Osteocyte (in vitro differentiated cells): Measurements from ENCODE around the gene SOX30. TPM values are rescaled to one million over a fixed set of nuclear protein-coding genes. Genes with fewer than 3 reads are reported as not detected.
A peak's percentile ranks its signal among the peaks of the same experiment; 100 is the strongest.
"Not testable (repeated sequence)": the region's sequence is repeated elsewhere in the genome, so short reads cannot be mapped to it uniquely, and the experiment has no call there.

Experiments
- DNase-seq: peaks from one replicate; pipeline ENCODE4 v3.0.0; 2021; ENCODE audit warnings: mixed read lengths; ENCODE audit not compliant: unreplicated experiment; ENCODE audit errors: extremely low spot score
- H3K27ac Mint-ChIP-seq: one replicate; pipeline ENCODE4 v1.8.0; 2021; ENCODE audit warnings: mild to moderate bottlenecking, mixed read lengths; ENCODE audit not compliant: unreplicated experiment
- H3K27me3 Mint-ChIP-seq: one replicate; pipeline ENCODE4 v1.8.0; 2021; ENCODE audit warnings: mixed read lengths; ENCODE audit not compliant: unreplicated experiment
- H3K36me3 Mint-ChIP-seq: one replicate; pipeline ENCODE4 v1.8.0; 2021; ENCODE audit warnings: mixed read lengths; ENCODE audit not compliant: unreplicated experiment
- H3K4me1 Mint-ChIP-seq: one replicate; pipeline ENCODE4 v1.8.0; 2021; ENCODE audit warnings: mixed read lengths; ENCODE audit not compliant: unreplicated experiment
- H3K4me3 Mint-ChIP-seq: one replicate; pipeline ENCODE4 v1.8.0; 2021; ENCODE audit warnings: mild to moderate bottlenecking, moderate library complexity, mixed read lengths; ENCODE audit not compliant: unreplicated experiment
- H3K9me3 Mint-ChIP-seq: one replicate; pipeline ENCODE4 v1.8.0; 2021; ENCODE audit warnings: mixed read lengths; ENCODE audit not compliant: unreplicated experiment
- total RNA-seq: library from RNA; stranded (reverse); gene quantifications from 2 replicates; pipeline ENCODE4 v1.2.1, GENCODE V29; 2021
- TF ChIP-seq, protein P1 (sequence below): fragments of 200-600 bp; sonication (generic); IDR thresholded peaks from 2 replicates; pipeline ENCODE4 v1.5.0; 2021; ENCODE audit warnings: antibody characterized with exemption, mild to moderate bottlenecking, moderate library complexity

Gene SOX30
- total RNA-seq, 1 donor from 2014 or later, result not detected

DNA sequence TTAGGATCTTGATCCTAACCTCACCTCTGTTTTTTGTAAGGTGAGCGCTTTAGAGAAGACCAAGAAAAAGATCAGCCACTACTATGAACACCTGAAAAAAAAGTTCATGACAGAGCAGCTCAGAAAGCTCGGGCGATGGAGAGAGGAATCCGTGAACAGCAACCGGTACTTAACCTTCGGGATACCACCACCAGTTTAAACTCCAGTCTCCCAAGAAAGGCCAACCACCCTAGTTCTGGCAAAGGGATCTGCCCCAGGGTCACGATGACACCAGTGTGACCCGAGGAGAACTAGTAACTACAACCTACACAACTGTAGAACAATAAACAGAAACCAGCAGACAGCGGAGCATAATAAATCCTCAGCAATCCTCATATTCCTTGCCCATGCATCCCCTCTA is 27.6 kb upstream of the SOX30 start:
- peak; percentile 49 for DNase-seq
- Mint-ChIP-seq H3K36me3 (no peaks in the 10 kb centered on the region), H3K4me1 (no peaks in the 10 kb centered on the region), H3K9me3 (no peaks in the 10 kb centered on the region), H3K27me3 (no peaks in the 10 kb centered on the region), H3K4me3 (no peak overlapping the region), H3K27ac (no peak overlapping the region)
- TF ChIP-seq, protein P1, sequence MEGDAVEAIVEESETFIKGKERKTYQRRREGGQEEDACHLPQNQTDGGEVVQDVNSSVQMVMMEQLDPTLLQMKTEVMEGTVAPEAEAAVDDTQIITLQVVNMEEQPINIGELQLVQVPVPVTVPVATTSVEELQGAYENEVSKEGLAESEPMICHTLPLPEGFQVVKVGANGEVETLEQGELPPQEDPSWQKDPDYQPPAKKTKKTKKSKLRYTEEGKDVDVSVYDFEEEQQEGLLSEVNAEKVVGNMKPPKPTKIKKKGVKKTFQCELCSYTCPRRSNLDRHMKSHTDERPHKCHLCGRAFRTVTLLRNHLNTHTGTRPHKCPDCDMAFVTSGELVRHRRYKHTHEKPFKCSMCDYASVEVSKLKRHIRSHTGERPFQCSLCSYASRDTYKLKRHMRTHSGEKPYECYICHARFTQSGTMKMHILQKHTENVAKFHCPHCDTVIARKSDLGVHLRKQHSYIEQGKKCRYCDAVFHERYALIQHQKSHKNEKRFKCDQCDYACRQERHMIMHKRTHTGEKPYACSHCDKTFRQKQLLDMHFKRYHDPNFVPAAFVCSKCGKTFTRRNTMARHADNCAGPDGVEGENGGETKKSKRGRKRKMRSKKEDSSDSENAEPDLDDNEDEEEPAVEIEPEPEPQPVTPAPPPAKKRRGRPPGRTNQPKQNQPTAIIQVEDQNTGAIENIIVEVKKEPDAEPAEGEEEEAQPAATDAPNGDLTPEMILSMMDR, result no peak

DNA sequence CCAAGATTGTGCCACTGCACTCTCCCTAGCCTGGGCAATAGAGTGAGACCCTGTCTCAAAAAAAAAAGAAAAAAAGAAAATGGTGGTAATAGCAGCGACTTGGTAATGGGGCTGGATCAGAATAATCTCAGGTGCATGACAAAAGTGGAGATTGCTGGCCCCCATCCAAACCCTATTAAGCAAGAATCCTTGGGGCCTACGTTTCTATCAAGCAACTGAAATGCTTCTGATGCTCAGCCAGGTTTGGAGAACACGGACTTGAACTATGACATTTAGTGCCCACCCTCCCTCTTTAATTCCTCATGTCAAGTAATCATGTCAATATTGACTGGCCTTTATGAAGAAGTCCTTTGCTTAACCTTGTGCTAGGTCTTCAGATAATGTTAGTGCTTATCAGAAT is 25.7 kb upstream of the SOX30 start:
- no peaks in the 10 kb centered on the region for H3K36me3 Mint-ChIP-seq
- DNase-seq, result peak; percentile 21
- H3K27me3 Mint-ChIP-seq, result no peaks in the 10 kb centered on the region
- H3K9me3 Mint-ChIP-seq, result no peaks in the 10 kb centered on the region
- TF ChIP-seq, protein P1, result no peak
- H3K4me1 Mint-ChIP-seq, result no peaks in the 10 kb centered on the region
- H3K27ac Mint-ChIP-seq, result no peak overlapping the region
- no peak overlapping the region for H3K4me3 Mint-ChIP-seq

DNA sequence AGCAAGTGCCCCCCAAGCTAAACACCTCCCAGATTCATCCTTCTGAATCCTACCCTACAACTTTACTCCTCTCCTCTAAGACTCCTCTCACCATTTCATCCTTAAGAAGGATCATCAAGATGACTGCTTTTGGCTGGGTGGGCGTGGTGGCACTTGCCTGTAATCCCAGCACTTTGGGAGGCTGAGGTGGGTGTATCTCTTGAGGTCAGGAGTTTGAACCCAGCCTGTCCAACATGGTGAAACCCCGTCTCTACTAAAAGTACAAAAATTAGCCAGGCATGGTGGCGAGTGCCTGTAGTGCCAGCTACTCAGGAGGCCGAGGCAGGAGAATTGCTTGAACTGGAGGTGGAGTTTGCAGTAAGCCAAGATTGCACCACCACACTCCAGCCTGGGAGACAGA is 22.1 kb upstream of the SOX30 start:
- H3K27ac Mint-ChIP-seq, H3K4me3 Mint-ChIP-seq, H3K9me3 Mint-ChIP-seq, H3K27me3 Mint-ChIP-seq, H3K4me1 Mint-ChIP-seq, H3K36me3 Mint-ChIP-seq: not testable (repeated sequence)
- DNase-seq, result peak; percentile 51

DNA sequence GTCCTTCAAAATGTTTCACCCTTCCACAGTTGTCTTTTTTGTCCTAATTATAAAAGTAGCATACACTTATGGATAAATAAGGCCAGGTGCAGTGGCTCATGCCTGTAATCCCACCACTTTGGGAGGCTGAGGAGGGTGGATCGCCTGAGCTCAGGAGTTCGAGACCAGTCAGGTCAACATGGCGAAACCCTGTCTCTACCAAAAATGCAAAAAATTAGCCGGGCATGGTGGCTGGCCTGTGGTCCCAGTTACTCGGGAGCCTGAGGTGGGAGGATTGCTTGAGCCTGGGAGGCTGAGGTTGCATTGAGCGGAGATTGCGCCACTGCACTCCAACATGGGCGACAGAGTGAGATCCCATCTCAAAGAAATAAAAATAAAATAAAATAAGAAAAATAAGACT is 20.7 kb upstream of the SOX30 start:
- Mint-ChIP-seq H3K36me3 (no peaks in the 10 kb centered on the region), H3K27ac (no peak overlapping the region), H3K27me3 (no peaks in the 10 kb centered on the region), H3K4me1 (peaks cover 6% of the 10 kb centered on the region), H3K4me3 (no peak overlapping the region), H3K9me3 (no peaks in the 10 kb centered on the region)
- DNase-seq, result peak; percentile 38
- TF ChIP-seq, protein P1, result no peak

DNA sequence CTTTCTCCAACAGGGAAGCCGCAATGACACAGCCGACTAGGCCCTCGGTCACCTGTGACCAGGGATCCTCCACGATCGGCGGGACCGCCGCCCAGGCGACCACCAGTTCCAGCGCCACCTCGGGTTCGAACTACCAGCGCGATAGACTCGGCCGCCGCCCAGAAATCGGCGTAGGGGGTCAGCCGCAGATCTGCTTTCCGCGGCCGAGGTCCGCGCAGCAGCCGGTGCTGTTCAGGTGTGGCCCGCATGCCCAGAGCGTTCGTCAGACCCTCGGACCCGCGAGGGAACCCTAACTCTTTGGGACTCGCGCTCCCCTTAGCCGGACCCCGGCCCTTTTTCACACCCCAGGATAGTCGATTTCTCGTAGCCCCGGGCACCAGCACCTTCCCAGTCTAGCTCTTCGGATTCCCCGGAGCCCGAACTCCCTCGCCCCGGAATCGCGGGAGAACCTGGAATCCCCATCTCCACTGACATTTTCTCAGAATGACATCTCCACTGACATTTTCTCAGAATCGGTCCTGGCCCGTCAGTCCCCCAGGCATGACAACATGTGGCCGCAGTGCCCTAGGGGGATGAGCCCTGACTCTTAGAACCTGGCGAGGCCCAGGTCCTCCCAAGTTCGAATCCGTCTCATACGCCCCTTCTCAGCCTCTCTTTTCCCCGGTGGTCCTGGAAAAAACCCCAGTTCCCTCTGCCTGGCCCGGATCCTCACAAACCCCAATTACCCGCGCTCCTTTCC is 19.5 kb upstream of the SOX30 start:
- no peaks in the 10 kb centered on the region for H3K9me3 Mint-ChIP-seq
- TF ChIP-seq, protein P1, result no peak
- no peaks in the 10 kb centered on the region for H3K27me3 Mint-ChIP-seq
- peak overlapping the region; percentile 70 for H3K27ac Mint-ChIP-seq
- no peaks in the 10 kb centered on the region for H3K36me3 Mint-ChIP-seq
- peak; percentile 76 for DNase-seq
- peak overlapping the region; percentile 83 for H3K4me3 Mint-ChIP-seq
- H3K4me1 Mint-ChIP-seq, result peaks cover 6% of the 10 kb centered on the region
